Transverse colon (tissue), 4 donors: ENCODE measurements around the gene RCE1. TPM values are rescaled to one million over a fixed set of nuclear protein-coding genes. Genes with fewer than 3 reads are reported as not detected.

Source experiments
- DNase-seq: peaks from one replicate; pipeline ENCODE4 v3.0.0-alpha.2; 2019
- H3K27ac ChIP-seq, 4 donors: fragments of 200-600 bp; sonication (generic); 2 replicates each; pipeline ENCODE4 v1.5.1; 2016 to 2018; ENCODE audit warnings: inconsistent platforms in 4 of 4
- H3K27me3 ChIP-seq: fragments of 200-600 bp; sonication (generic); 2 replicates; pipeline ENCODE4 v1.5.1; 2017; ENCODE audit warnings: inconsistent platforms
- H3K36me3 ChIP-seq, 4 donors: fragments of 200-600 bp; sonication (generic); 2 replicates each; pipeline ENCODE4 v1.5.1; 2017 to 2019; ENCODE audit warnings: inconsistent platforms in 4 of 4
- H3K4me1 ChIP-seq, 4 donors: fragments of 200-600 bp; sonication (generic); 2 replicates each; pipeline ENCODE4 v1.5.1; 2017 to 2020; ENCODE audit warnings: inconsistent platforms in 4 of 4
- H3K4me3 ChIP-seq, 4 donors: fragments of 200-600 bp; sonication (generic); 1 replicate in 1 of 4; 2 replicates in 3 of 4; pipeline versions ENCODE4 v1.5.1 to v1.6.1; 2017 to 2019; ENCODE audit warnings: inconsistent platforms in 4 of 4
- H3K9me3 ChIP-seq, 2 donors: fragments of 200-600 bp; sonication (generic); 2 replicates each; pipeline ENCODE4 v1.5.1; 2017 to 2019; ENCODE audit warnings: inconsistent platforms in 2 of 2
- CTCF ChIP-seq, 5 experiments: fragments of 200-600 bp in 3 of 5; fragments of 450-650 bp in 2 of 5; sonication (generic) in 3 of 5; IDR thresholded peaks; 1 replicate in 2 of 5; 2 replicates in 3 of 5; pipeline ENCODE4 v1.5.1; 2016 to 2017; ENCODE audit warnings: antibody characterized with exemption in 5 of 5, inconsistent platforms in 3 of 5, mild to moderate bottlenecking in 2 of 5, moderate library complexity in 1 of 5
- EP300 ChIP-seq: sonication (generic); formaldehyde crosslinking; IDR thresholded peaks from one replicate; pipeline ENCODE4 v1.6.1; 2017; ENCODE audit warnings: antibody characterized with exemption, low read depth
- POLR2A ChIP-seq: fragments of 450-650 bp; IDR thresholded peaks from one replicate; pipeline ENCODE4 v1.6.1; 2016; ENCODE audit warnings: antibody characterized with exemption, mild to moderate bottlenecking, moderate library complexity
- POLR2AphosphoS5 ChIP-seq, 3 donors: sonication (generic); formaldehyde crosslinking; IDR thresholded peaks; one replicate each; pipeline ENCODE4 v1.6.1; 2016; ENCODE audit warnings: antibody characterized with exemption in 3 of 3
- WGBS, 2 donors: methylation state at CpG; one replicate each; pipeline ENCODE4 v1.1.5; 2018; ENCODE audit warnings: low coverage in 1 of 2; 5-methylcytosine and 5-hydroxymethylcytosine counted together
- in situ Hi-C, 4 donors: fragments of 200-750 bp; cut with MboI; loops; one replicate each; pipeline versions ENCODE4 v1.15.0 to v1.15.1; 2017; ENCODE audit warnings: low sequenced_read_pairs in 3 of 4, low pct_ligation_motif_present in 1 of 4, low pct_unique_long_range_greater_than_20kb in 1 of 4
- intact Hi-C: fragments of 100-400 bp; cut with DNase I; formaldehyde crosslinking; loops from one replicate; pipeline ENCODE4 v1.15.1; 2023; ENCODE audit warnings: low total_unique reads
- total RNA-seq, 4 donors: library from RNA; depleted of rRNA; stranded (reverse); fragments of >200 nt; gene quantifications; one replicate each; pipeline ENCODE4 v1.1.0, GENCODE V29; 2016

Gene RCE1
- total RNA-seq, 4 donors from 2014 or later: 14.5 to 40.3 (median 37.4) TPM

- 84 to 92% methylated on average over 11 to 26 of the region's 26 CpGs for WGBS, 2 donors
- TF ChIP-seq POLR2AphosphoS5 (IDR thresholded peaks at IDR 0.05): no peak
- no peak for TF ChIP-seq CTCF (IDR thresholded peaks at IDR 0.05)
- TF ChIP-seq POLR2A: no peak
- TF ChIP-seq EP300: no peak
- no peaks in the 10 kb centered on the region for H3K36me3 ChIP-seq
- intact Hi-C loops (no loop called here), in situ Hi-C loops (no loop called here)
- H3K27me3 ChIP-seq: no peaks in the 10 kb centered on the region
- DNase-seq: peak; percentile 5
- peaks cover 6 to 14% (median 10%) of the 10 kb centered on the region in 4 donors for H3K4me1 ChIP-seq
- no peak overlapping the region for H3K27ac ChIP-seq
- H3K4me3 ChIP-seq: no peak overlapping the region
- H3K9me3 ChIP-seq: no peaks in the 10 kb centered on the region
Measured at GRCh38 chr11:66853242-66854229, 10.3 kb downstream of the RCE1 start.

GRCh38 chr11:66854231-66854661, 11.0 kb downstream of the RCE1 start:
- Histone ChIP-seq H3K4me3 (no peak overlapping the region), H3K27me3 (no peaks in the 10 kb centered on the region), H3K36me3 (no peaks in the 10 kb centered on the region), H3K4me1 (peaks cover 6 to 14% (median 10%) of the 10 kb centered on the region in 4 donors), H3K9me3 (no peaks in the 10 kb centered on the region), H3K27ac (no peak overlapping the region)
- intact Hi-C loops (no loop called here), in situ Hi-C loops (no loop called here)
- no peak for TF ChIP-seq POLR2A
- no peak for TF ChIP-seq POLR2AphosphoS5 (IDR thresholded peaks at IDR 0.05)
- no peak for TF ChIP-seq CTCF (IDR thresholded peaks at IDR 0.05)
- TF ChIP-seq EP300: no peak
- WGBS, 2 donors: 87% methylated on average over 12 of the region's 12 CpGs; no CpG with 5 or more reads in 1 of the 2 donors
- no peak for DNase-seq

- intact Hi-C loops: no loop called here
- 96% methylated on average over 12 of the region's 15 CpGs; no CpG with 5 or more reads in 1 of the 2 donors for WGBS, 2 donors
Measured at GRCh38 chr11:66854729-66855211, 11.5 kb downstream of the RCE1 start.

GRCh38 chr11:66855574-66856495, 12.6 kb downstream of the RCE1 start:
- H3K4me1 ChIP-seq: peaks cover 6 to 17% (median 12%) of the 10 kb centered on the region in 4 donors
- H3K36me3 ChIP-seq: no peaks in the 10 kb centered on the region
- H3K9me3 ChIP-seq: no peaks in the 10 kb centered on the region
- no peaks in the 10 kb centered on the region for H3K27me3 ChIP-seq
- TF ChIP-seq EP300: no peak
- peak; percentile 89 for TF ChIP-seq POLR2A
- peak; percentile 63 to 93 (median 88) for TF ChIP-seq POLR2AphosphoS5 (IDR thresholded peaks at IDR 0.05)
- TF ChIP-seq CTCF (IDR thresholded peaks at IDR 0.05): peak in 1 of 5 experiments; percentile 19
- intact Hi-C loops: no loop called here
- H3K4me3 ChIP-seq: peak overlapping the region; percentile 55 to 72 (median 57)
- peak; percentile 96 for DNase-seq
- 7% methylated on average over 33 of the region's 51 CpGs; no CpG with 5 or more reads in 1 of the 2 donors for WGBS, 2 donors
- H3K27ac ChIP-seq: peak overlapping the region; percentile 89 to 93 (median 91)
- in situ Hi-C loops: no loop called here

More at GRCh38 chr11:66854729-66855211, 11.5 kb downstream of the RCE1 start:
- TF ChIP-seq POLR2AphosphoS5 (IDR thresholded peaks at IDR 0.05) (no peak), EP300 (no peak), POLR2A (no peak)
- no peaks in the 10 kb centered on the region for H3K27me3 ChIP-seq
- no peaks in the 10 kb centered on the region for H3K9me3 ChIP-seq
- H3K36me3 ChIP-seq: no peaks in the 10 kb centered on the region
- no peak overlapping the region for H3K27ac ChIP-seq
- DNase-seq: no peak
- no peak overlapping the region for H3K4me3 ChIP-seq
- H3K4me1 ChIP-seq: peaks cover 6 to 17% (median 12%) of the 10 kb centered on the region in 4 donors
- in situ Hi-C loops: no loop called here
